Dendritic cell treated with granulocyte-macrophage colony-stimulating factor and Interleukin-4, amounts not matched to agents 40 ng/mL and 50 ng/mL, for 4 days (primary cell): ENCODE measurements around the gene FKBP1B.

ENCODE experiments used
- H3K27ac Mint-ChIP-seq: one replicate; pipeline ENCODE4 v1.8.0; 2022; ENCODE audit warnings: mild to moderate bottlenecking, mixed read lengths
- H3K27me3 Mint-ChIP-seq: one replicate; pipeline ENCODE4 v1.8.0; 2022; ENCODE audit warnings: mild to moderate bottlenecking, mixed read lengths
- H3K36me3 Mint-ChIP-seq: one replicate; pipeline ENCODE4 v1.8.0; 2022; ENCODE audit warnings: low read depth, mixed read lengths
- H3K4me1 Mint-ChIP-seq: one replicate; pipeline ENCODE4 v1.8.0; 2022; ENCODE audit warnings: low read depth, mixed read lengths
- H3K4me3 Mint-ChIP-seq: one replicate; pipeline ENCODE4 v1.8.0; 2022; ENCODE audit warnings: mild to moderate bottlenecking, moderate library complexity, mixed read lengths
- H3K9me3 Mint-ChIP-seq: one replicate; pipeline ENCODE4 v1.8.0; 2022; ENCODE audit warnings: mixed read lengths
- intact Hi-C: fragments of 100-400 bp; cut with micrococcal nuclease; formaldehyde crosslinking; loops from one replicate; pipeline ENCODE4 v1.15.0; 2022

The FKBP1B gene

DNA sequence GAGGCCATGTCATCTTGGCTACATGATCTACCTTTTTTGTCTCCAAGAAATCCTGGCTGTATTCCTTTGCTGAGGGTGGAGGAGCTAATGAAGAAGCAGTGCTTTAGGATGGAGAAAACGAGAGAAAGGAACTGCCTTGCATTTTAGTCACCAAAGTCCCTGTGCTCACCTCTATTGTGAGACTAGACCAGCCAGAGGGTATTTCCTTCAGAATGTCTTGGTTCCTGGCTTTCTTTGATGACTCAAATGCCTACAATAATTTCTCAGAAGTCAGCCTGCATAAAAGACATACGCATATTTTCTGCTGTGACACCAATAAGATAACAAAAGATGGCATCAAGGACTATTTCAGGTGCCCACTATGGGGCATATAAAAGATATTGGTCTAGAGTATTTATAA is 15.8 kb downstream of the FKBP1B start:
- H3K36me3 Mint-ChIP-seq: peaks cover 41% of the 10 kb centered on the region
- no peaks in the 10 kb centered on the region for H3K27me3 Mint-ChIP-seq
- H3K4me3 Mint-ChIP-seq: no peak overlapping the region
- H3K27ac Mint-ChIP-seq: no peak overlapping the region
- peaks cover 15% of the 10 kb centered on the region for H3K4me1 Mint-ChIP-seq
- H3K9me3 Mint-ChIP-seq: no peaks in the 10 kb centered on the region
- intact Hi-C loops: no loop called here

DNA sequence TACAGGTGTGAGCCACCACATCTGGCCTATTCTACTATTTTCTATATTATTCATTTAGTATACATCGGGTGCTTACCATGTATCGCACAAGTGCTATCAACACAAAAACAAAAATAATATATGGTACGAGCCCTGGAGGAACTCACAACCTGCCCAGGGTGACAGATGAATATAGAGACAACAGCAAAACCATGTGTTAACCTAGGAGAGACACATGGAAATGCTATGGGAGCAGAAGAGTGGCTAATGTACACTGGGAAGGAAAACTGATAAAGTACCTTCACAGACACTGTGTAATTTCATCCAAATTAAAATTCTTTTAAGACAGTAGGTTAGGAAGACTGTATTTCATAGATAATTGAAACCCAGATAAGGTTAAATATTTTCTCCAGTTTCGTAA is 22.7 kb downstream of the FKBP1B start:
- Mint-ChIP-seq H3K36me3 (peaks cover 81% of the 10 kb centered on the region), H3K4me3 (no peak overlapping the region), H3K4me1 (peaks cover 30% of the 10 kb centered on the region), H3K27me3 (no peaks in the 10 kb centered on the region), H3K27ac (no peak overlapping the region), H3K9me3 (no peaks in the 10 kb centered on the region)
- intact Hi-C loops: no loop called here

DNA sequence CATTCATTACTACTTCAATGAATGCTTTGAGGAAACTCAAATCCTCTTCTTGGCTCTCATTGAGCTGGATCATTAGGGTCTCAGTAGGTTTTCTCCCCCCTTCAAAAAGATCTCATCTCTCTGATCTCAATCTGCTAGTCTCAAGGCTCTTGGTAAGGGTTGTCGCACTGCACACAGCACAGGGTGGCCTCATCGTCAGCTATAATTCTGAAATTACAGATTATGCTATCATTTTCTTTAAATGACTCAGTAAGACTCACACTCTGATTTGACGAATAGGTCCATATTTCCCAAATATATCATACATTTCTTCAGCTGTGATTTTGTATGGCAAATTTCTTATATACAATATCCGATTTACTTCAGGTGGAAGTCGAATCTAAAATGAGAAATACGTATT is 24.3 kb downstream of the FKBP1B start:
- Mint-ChIP-seq H3K27me3 (no peaks in the 10 kb centered on the region), H3K36me3 (peaks cover 73% of the 10 kb centered on the region), H3K4me3 (no peak overlapping the region), H3K27ac (no peak overlapping the region), H3K4me1 (peaks cover 38% of the 10 kb centered on the region), H3K9me3 (no peaks in the 10 kb centered on the region)
- intact Hi-C loops: no loop called here

DNA sequence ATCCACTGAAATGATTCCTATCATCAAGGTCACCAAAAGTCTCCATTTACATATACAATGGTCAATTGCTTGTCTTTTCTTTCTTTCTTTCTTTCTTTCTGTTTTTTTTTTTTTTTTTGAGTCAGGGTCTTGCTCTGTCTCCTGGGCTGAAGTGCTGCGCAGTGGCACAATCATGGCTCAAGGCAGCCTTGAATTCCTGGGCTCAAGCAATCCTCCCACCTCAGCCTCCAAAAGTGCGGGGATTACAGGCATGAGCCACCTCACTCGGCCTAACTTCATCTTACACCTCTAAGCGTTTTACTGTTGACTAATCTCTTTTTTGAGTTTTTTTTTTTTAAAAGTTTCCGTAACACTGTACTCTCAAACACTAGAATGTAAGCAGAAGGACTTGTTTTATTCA is 25.7 kb downstream of the FKBP1B start:
- Mint-ChIP-seq H3K4me1 (peaks cover 24% of the 10 kb centered on the region), H3K36me3 (peaks cover 72% of the 10 kb centered on the region), H3K27me3 (no peaks in the 10 kb centered on the region), H3K9me3 (no peaks in the 10 kb centered on the region), H3K27ac (peak overlapping the region; percentile 97), H3K4me3 (peak overlapping the region; percentile 98)
- intact Hi-C loops: no loop called here

DNA sequence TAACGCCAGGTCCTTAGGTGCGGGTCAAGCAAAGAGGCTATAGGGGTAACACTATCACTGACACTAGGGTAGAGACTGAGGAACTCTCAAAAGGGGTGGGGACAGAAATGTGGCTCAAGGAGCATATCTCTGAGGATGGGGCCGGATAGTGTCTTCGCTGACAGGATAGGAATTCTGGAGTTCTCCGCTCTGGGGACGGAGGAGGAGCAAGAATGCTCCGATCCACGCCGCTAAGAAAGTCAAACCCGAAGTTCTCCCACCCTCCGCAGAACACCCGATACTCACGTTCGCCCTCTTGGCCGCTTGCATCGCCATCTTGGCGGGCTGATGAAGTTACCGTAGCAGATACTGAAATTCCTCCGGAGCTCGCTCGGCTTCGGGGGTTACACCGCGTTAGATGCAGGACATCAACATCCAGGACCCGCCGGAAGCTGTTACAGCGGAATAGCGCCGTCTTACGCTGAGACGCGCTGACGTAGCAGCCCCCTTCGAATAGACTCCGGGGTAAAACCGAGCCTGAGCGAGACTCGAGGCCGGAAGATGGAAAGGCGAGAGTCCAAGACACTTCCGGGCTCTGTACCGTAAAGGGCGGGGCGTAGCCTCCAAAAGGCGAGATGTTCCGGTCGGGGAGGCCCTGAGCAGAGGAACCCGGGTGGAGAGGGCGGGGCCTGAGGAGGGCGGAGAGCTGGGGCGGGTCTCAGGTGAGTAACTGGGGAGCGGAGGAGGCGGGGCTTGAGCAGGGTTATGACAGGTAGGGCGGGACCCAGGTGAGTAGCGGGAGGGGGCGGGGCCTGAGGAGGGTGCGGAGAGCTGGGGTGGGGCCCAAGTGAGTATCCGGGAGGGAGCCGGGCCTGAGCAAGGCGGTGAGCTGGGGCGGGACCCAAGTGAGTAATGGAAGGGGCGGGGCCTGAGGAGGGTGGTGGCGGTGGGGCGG is 26.6 kb downstream of the FKBP1B start, which contains the start of gene SF3B6:
SF3B6 (minus strand) TSS at position 412 of the 934 bp plus-strand sequence; CDS start at position 315, 97 bp downstream.
- no peaks in the 10 kb centered on the region for H3K9me3 Mint-ChIP-seq

DNA sequence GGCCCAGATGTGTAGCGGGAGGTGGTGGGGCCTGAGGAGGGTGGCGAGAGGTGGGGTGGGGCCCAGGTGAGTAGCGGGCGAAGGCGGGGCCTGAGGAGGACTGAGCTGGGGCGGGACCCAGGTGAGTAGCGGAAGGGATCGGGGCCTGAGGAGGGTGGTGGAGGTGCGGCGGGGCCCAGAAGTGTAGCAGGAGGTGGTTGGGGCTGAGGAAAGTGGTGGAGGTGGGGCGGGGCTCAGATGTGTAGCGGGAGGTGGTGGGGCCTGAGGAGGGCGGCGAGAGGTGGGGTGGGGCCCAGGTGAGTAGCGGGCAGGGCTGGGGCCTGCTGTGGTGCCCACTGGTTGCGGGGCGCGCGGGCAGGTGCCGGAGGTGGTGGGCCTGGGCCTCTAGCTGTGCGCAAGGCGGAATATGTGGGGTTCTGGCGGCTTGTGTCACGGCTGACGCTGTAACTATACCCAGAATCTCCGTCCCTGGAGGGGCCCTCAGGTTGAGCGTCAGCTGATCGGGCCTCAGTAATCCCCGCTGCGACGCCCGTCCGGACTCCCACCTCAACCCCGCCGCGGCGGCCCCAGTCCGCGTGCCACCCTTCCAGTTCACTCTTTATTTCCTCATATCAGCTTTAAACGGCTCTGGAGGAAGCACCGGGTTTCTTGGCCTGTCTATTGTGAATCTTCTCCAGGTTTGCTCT is 27.5 kb downstream of the FKBP1B start:
- peak overlapping the region; percentile 98 for H3K4me3 Mint-ChIP-seq
- peaks cover 80% of the 10 kb centered on the region for H3K36me3 Mint-ChIP-seq
- no peaks in the 10 kb centered on the region for H3K27me3 Mint-ChIP-seq
- peaks cover 35% of the 10 kb centered on the region for H3K4me1 Mint-ChIP-seq
- intact Hi-C loops: loop anchor here (1.0 kb wide), 3 partner anchors 7 to 150 kb away; partner anchors contain the start of genes ATAD2B, TP53I3 and WDCP
- H3K27ac Mint-ChIP-seq: peak overlapping the region; percentile 97
- H3K9me3 Mint-ChIP-seq: no peaks in the 10 kb centered on the region

More for the DNA sequence above, 26.6 kb downstream of the FKBP1B start, which contains the start of gene SF3B6:
- H3K4me1 Mint-ChIP-seq: peaks cover 27% of the 10 kb centered on the region
- peaks cover 80% of the 10 kb centered on the region for H3K36me3 Mint-ChIP-seq
- H3K4me3 Mint-ChIP-seq: peak within 1 kb of the TSS; percentile 98
- peak within 1 kb of the TSS; percentile 97 for H3K27ac Mint-ChIP-seq
- intact Hi-C loops: loop anchor here (1.0 kb wide), 3 partner anchors 8 to 149 kb away; partner anchors contain the start of genes ATAD2B, TP53I3 and WDCP
- no peaks in the 10 kb centered on the region for H3K27me3 Mint-ChIP-seq

DNA sequence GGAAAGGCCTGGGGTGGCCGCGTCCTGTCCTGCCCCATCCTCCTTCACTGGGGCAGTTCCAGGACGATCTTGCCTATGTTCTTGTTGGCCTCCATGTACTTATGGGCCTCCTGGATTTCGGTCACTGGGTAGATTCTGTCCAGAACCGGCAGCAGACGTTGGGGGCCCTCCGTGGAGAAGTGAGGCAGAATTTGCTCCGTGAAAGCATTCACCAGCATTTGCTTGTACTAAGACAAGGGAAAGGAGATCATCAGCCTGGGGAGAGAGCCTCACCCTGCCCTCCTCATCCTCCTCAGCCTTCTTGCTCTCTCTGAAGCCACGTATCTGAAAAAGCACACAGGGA is 28.0 kb downstream of the FKBP1B start:
- Mint-ChIP-seq H3K4me3 (peak overlapping the region; percentile 98), H3K27ac (peak overlapping the region; percentile 97), H3K36me3 (peaks cover 80% of the 10 kb centered on the region), H3K4me1 (peaks cover 40% of the 10 kb centered on the region), H3K27me3 (no peaks in the 10 kb centered on the region), H3K9me3 (no peaks in the 10 kb centered on the region)
- intact Hi-C loops: no loop called here

DNA sequence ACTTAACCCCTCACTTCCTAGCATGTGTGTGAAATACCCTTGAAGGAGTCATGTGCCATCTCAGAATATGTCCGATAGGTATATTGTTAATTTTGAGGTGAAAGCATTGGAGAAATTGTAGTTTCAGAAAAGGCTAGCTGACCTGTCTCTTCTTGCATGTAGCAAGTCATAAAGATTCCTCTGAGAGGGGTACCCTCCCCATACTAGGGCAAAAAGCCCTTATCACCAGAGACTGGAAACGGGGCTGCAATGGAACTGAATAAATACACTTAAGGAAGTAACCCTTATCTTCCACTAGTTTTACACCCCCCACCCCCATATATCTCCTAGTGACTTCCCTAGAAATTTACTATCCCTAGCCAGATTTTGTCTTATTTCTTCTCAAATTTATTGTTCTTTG is 28.3 kb downstream of the FKBP1B start:
- Mint-ChIP-seq H3K4me3 (peak overlapping the region; percentile 98), H3K27ac (peak overlapping the region; percentile 97), H3K27me3 (no peaks in the 10 kb centered on the region), H3K36me3 (peaks cover 80% of the 10 kb centered on the region), H3K9me3 (no peaks in the 10 kb centered on the region), H3K4me1 (peaks cover 43% of the 10 kb centered on the region)
- intact Hi-C loops: no loop called here

DNA sequence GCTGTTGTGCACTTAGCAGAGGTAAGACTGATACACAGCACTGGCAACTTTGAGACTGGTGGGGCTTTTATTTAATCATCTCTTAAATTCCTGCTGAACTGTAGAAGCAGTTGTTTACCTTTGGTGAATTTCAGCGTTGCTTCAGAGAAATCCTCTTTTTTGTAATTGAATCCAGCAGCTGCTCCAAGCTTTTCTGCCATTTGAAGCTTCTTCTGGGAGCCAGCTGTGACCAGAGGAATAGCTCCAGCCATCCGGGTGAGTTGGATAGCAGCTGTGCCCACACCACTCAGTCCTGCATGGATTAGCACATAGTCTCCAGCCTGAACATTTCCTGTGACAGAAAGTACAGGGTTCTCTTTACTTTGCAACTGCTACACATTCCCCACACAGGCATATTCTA is 31.2 kb downstream of the FKBP1B start:
- Mint-ChIP-seq H3K27ac (no peak overlapping the region), H3K4me3 (no peak overlapping the region), H3K36me3 (peaks cover 67% of the 10 kb centered on the region), H3K27me3 (no peaks in the 10 kb centered on the region), H3K4me1 (peaks cover 47% of the 10 kb centered on the region), H3K9me3 (no peaks in the 10 kb centered on the region)
- intact Hi-C loops: no loop called here

DNA sequence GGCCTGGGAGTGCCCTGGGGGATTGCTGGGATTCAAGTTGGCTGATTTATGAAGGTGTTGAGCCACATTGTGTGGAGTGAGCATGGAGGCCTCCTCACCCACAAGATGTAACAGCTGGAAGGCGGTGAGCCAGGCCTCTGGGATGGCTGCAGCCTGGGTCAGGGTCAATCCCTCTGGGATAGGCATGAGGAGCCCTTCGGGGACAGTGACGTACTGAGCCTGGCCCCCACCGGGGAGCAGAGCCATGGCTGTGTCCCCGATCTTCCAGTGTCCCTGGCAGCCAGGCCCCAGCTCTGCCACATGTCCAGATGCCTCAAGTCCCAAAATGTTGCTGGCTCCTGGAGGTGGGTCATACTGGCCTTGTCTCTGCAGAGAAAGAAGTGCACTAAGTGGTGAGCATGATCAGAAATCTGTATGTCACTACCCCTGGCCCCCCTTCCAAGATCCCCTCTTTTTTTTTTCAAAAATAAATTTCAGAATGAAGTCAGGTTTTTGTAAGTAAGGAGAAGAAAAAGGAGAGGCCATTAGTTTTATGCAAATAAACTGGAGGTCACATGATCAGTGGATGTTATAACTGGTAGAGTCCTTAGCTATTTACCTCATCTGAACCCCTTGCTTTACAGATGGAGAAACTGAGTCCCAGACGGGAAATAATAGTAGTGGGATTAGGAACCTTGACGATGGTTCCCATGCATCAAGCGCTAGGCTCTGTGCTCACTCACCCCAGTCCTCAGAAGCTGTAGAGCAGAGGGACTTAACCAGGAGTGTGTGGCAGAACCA is 33.4 kb downstream of the FKBP1B start:
- peaks cover 38% of the 10 kb centered on the region for H3K4me1 Mint-ChIP-seq
- intact Hi-C loops: no loop called here
- peak overlapping the region; percentile 88 for H3K27ac Mint-ChIP-seq
- no peaks in the 10 kb centered on the region for H3K27me3 Mint-ChIP-seq
- peaks cover 61% of the 10 kb centered on the region for H3K36me3 Mint-ChIP-seq
- no peaks in the 10 kb centered on the region for H3K9me3 Mint-ChIP-seq
- peak overlapping the region; percentile 78 for H3K4me3 Mint-ChIP-seq

DNA sequence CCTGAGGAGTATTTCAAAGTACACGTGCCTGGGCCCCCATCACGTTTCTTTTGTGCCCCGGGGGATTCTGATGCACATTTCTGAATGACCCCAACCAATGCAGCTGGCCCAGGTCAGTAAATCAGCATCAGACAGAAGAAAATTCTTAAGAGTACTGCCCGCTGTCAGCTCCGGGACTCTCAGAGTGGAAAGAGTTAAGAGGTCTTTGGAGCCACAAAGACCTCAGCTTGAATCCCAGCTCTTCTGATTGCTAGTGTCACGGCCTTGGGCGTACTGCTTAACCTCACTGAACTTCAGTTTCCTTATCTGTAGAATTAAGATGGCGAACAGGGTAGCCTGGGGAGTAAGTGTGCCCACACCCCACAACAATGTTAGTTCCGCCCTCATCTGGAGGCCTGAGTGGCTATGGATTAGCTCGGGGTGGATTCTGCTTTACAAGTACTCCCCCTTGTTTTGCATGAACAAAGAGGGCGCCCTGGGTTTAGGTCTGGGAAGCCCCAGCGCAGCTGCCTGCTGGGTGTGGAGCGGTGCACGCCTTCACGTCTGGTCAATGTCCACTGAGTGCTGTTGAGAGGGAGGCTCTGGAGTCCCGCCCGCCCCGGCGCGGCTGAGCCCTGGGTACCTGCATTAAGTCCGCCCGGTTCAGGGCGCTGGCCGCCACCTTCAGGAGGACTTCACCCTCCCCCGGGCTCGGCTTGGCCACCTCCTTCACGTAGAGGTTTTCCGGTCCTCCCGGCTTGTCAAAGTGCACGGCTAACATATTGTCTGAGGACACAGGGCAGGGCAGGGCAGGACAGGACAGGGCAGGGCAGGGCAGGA is 34.2 kb downstream of the FKBP1B start:
- H3K4me1 Mint-ChIP-seq: peaks cover 36% of the 10 kb centered on the region
- H3K27me3 Mint-ChIP-seq: no peaks in the 10 kb centered on the region
- H3K9me3 Mint-ChIP-seq: no peaks in the 10 kb centered on the region
- intact Hi-C loops: loop anchor here (1.0 to 2.0 kb wide), 4 partner anchors 7 to 257 kb away; partner anchors contain the start of genes FAM228B, PFN4, SF3B6 and WDCP
- peak overlapping the region; percentile 78 for H3K4me3 Mint-ChIP-seq
- peak overlapping the region; percentile 88 for H3K27ac Mint-ChIP-seq
- H3K36me3 Mint-ChIP-seq: peaks cover 69% of the 10 kb centered on the region

DNA sequence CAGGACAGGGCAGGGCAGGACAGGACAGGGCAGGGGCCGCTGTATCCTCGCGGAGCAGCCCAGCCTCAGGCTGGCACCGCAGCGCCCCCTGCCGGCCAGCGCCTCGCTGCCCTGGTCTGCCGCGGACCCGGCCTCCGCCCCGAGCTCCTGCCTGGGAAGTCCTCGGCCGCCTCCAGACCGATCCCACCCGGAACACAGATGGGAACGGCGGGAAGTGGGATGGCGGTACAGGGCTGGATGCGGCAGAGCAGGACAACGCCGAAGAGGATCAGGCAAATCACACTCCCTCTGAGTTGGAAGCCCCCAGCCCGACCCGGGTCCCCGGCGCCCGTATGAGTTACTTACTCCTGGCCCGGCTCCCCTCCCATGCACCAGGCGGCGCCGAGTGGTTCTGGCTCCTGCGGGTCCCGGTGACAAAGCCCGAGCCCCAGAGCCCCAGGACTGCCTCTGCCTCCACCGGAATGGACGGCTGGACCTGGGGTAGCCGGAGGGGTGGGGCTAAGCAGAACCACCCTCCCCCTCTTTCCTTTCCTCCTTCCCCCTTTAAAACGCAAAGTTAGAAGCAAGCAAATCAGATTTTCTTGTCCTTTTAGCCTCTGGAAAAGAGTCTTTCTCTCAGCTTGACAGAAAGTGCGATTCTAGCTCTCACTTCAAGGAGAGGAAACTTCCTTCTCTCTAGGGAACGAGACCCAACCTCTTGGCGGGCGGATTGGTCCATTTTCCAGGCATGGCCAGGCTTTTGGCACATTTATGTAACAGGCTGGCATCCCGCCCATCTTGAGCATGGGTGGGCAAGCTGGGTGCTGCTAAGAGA is 35.1 kb downstream of the FKBP1B start, which contains the start of gene TP53I3:
TP53I3 (minus strand) TSS at position 449 of the 814 bp plus-strand sequence. CDS start 508 bp downstream, outside the sequence.
- Mint-ChIP-seq H3K27me3 (no peaks in the 10 kb centered on the region), H3K36me3 (peaks cover 70% of the 10 kb centered on the region), H3K9me3 (no peaks in the 10 kb centered on the region), H3K4me1 (peaks cover 36% of the 10 kb centered on the region), H3K4me3 (peak within 1 kb of the TSS; percentile 78), H3K27ac (peak within 1 kb of the TSS; percentile 88)
- intact Hi-C loops: loop anchor here (1.0 to 2.0 kb wide), 4 partner anchors 8 to 258 kb away; partner anchors contain the start of genes FAM228B, PFN4, SF3B6 and WDCP
